HepG2 (cell line): ENCODE data around the gene DDX24. TPM values are rescaled to one million over a fixed set of nuclear protein-coding genes. Genes with fewer than 3 reads are reported as not detected.

Experiments
- BHLHE40 ChIP-seq: IDR thresholded peaks from 2 replicates; pipeline ENCODE4 v1.6.1; 2011; ENCODE audit warnings: low read length, improper control_type of control experiment
- CBX5 ChIP-seq: sonication (generic); formaldehyde crosslinking; IDR thresholded peaks from 2 replicates; pipeline ENCODE4 v1.4.0; 2020; ENCODE audit warnings: missing genetic modification reagents, borderline replicate concordance
- ETV6 ChIP-seq: sonication (generic); formaldehyde crosslinking; conservative IDR thresholded peaks from 2 replicates; pipeline ENCODE4 v1.4.0; 2020; ENCODE audit warnings: missing genetic modification reagents
- FOSL2 ChIP-seq: sonication (generic); formaldehyde crosslinking; IDR thresholded peaks from 2 replicates; pipeline ENCODE4 v1.4.0; 2020; ENCODE audit warnings: missing genetic modification reagents
- HMG20A ChIP-seq: IDR thresholded peaks from 2 replicates; pipeline ENCODE4 v1.6.1; 2016; ENCODE audit warnings: borderline replicate concordance
- IKZF1 ChIP-seq: fragments of 450-650 bp; IDR thresholded peaks from 2 replicates; pipeline ENCODE4 v1.7.1; 2016
- KDM2A ChIP-seq: sonication (generic); formaldehyde crosslinking; IDR thresholded peaks from 2 replicates; pipeline ENCODE4 v1.4.0; 2020; ENCODE audit warnings: low read depth, missing genetic modification reagents, borderline replicate concordance
- KDM5A ChIP-seq: fragments of 200-600 bp; sonication (generic); IDR thresholded peaks from 2 replicates; pipeline ENCODE4 v1.7.0; 2018; ENCODE audit warnings: antibody characterized with exemption, mild to moderate bottlenecking, low read length, borderline replicate concordance
- LCORL ChIP-seq, 2 experiments: fragments of 450-650 bp in 1 of 2; sonication (generic) in 1 of 2; formaldehyde crosslinking in 1 of 2; IDR thresholded peaks; 2 replicates each; pipeline versions ENCODE4 v1.5.0 to v1.6.1; 2017 to 2020; ENCODE audit warnings: antibody characterized with exemption in 1 of 2, missing genetic modification reagents in 1 of 2
- NFIC ChIP-seq: IDR thresholded peaks from 2 replicates; pipeline ENCODE4 v1.6.1; 2012; ENCODE audit warnings: mild to moderate bottlenecking, low read length, inconsistent platforms
- NR2F6 ChIP-seq, 2 experiments: IDR thresholded peaks; 2 replicates each; pipeline ENCODE4 v1.6.1; 2016; ENCODE audit warnings: antibody characterized with exemption in 1 of 2, mild to moderate bottlenecking in 1 of 2
- RXRB ChIP-seq: IDR thresholded peaks from 2 replicates; pipeline ENCODE4 v1.6.1; 2016; ENCODE audit warnings: borderline replicate concordance, missing genetic modification reagents, missing compliant biosample characterization
- SAP130 ChIP-seq: IDR thresholded peaks from 2 replicates; pipeline ENCODE4 v1.6.1; 2016; ENCODE audit warnings: low read depth
- STAG1 ChIP-seq: sonication (generic); formaldehyde crosslinking; IDR thresholded peaks from 2 replicates; pipeline ENCODE4 v1.4.0; 2020; ENCODE audit warnings: missing genetic modification reagents
- TCF7 ChIP-seq: sonication (generic); IDR thresholded peaks from 2 replicates; pipeline ENCODE4 v1.6.1; 2016; ENCODE audit warnings: antibody characterized with exemption, low read depth
- THYN1 ChIP-seq: sonication (generic); formaldehyde crosslinking; IDR thresholded peaks from 2 replicates; pipeline ENCODE4 v1.8.1; 2023; ENCODE audit warnings: low read depth, mild to moderate bottlenecking, moderate library complexity, missing genetic modification reagents, borderline replicate concordance
- TOE1 ChIP-seq: sonication (generic); formaldehyde crosslinking; IDR thresholded peaks from 2 replicates; pipeline ENCODE4 v1.4.0; 2020; ENCODE audit warnings: mild to moderate bottlenecking, missing genetic modification reagents
- ZNF121 ChIP-seq: sonication (generic); formaldehyde crosslinking; IDR thresholded peaks from 2 replicates; pipeline ENCODE4 v1.5.0; 2020; ENCODE audit warnings: mild to moderate bottlenecking, missing genetic modification reagents
- ZNF138 ChIP-seq: sonication (generic); formaldehyde crosslinking; IDR thresholded peaks from 2 replicates; pipeline ENCODE4 v1.5.0; 2020; ENCODE audit warnings: mild to moderate bottlenecking, low read depth, missing genetic modification reagents
- ZNF207 ChIP-seq: fragments of 450-650 bp; IDR thresholded peaks from 2 replicates; pipeline ENCODE4 v1.6.1; 2016; ENCODE audit warnings: antibody characterized with exemption, borderline replicate concordance
- ZNF382 ChIP-seq: sonication (generic); formaldehyde crosslinking; IDR thresholded peaks from 2 replicates; pipeline ENCODE4 v1.5.0; 2020; ENCODE audit warnings: missing genetic modification reagents, mild to moderate bottlenecking, borderline replicate concordance
- ZNF563 ChIP-seq: sonication (generic); formaldehyde crosslinking; IDR thresholded peaks from 2 replicates; pipeline ENCODE4 v1.8.0; 2022; ENCODE audit warnings: mild to moderate bottlenecking, moderate library complexity, missing genetic modification reagents
- ZNF788 ChIP-seq: sonication (generic); formaldehyde crosslinking; IDR thresholded peaks from 2 replicates; pipeline ENCODE4 v1.5.0; 2020; ENCODE audit warnings: mild to moderate bottlenecking, missing genetic modification reagents, borderline replicate concordance
- polyA plus RNA-seq, 8 experiments: library from polyadenylated mRNA; depleted of rRNA in 3 of 8; stranded (reverse) in 7 of 8; unstranded in 1 of 8; fragments of >200 nt; fragmentation: Illumina TruSeq in 4 of 8; extraction: Trizol in 4 of 8; gene quantifications; 2 replicates each; pipeline versions ENCODE4 v1.2.1 to v1.2.3, GENCODE V29; 2011 to 2016; ENCODE audit warnings: low read depth in 4 of 8, missing spikeins in 1 of 8, mixed read lengths in 1 of 8; ENCODE audit not compliant: insufficient read depth in 1 of 8
- total RNA-seq, 5 experiments: library from RNA; depleted of rRNA; stranded (reverse); fragments of >200 nt; fragmentation: Illumina TruSeq; extraction: Trizol; gene quantifications; 2 replicates each; pipeline ENCODE4 v1.2.3, GENCODE V29; 2016; ENCODE audit warnings: low read depth in 1 of 5
- TF ChIP-seq, protein P1 (sequence below): sonication (generic); formaldehyde crosslinking; IDR thresholded peaks from 2 replicates; pipeline ENCODE4 v1.5.0; 2020; ENCODE audit warnings: mild to moderate bottlenecking, missing genetic modification reagents, moderate library complexity
- TF ChIP-seq, protein P2 (sequence below): sonication (generic); formaldehyde crosslinking; IDR thresholded peaks from 2 replicates; pipeline ENCODE4 v1.4.0; 2020; ENCODE audit warnings: missing genetic modification reagents
- TF ChIP-seq, protein P3 (sequence below): sonication (generic); formaldehyde crosslinking; IDR thresholded peaks from 2 replicates; pipeline ENCODE4 v1.8.1; 2023; ENCODE audit warnings: mild to moderate bottlenecking, moderate library complexity, missing genetic modification reagents
- TF ChIP-seq, protein P4 (sequence below): sonication (generic); formaldehyde crosslinking; IDR thresholded peaks from 2 replicates; pipeline ENCODE4 v1.5.0; 2020; ENCODE audit warnings: missing genetic modification reagents

DDX24 gene
- total and polyA plus RNA-seq, 2 of the 13 experiments (the other 11 are each of a cell fraction or from before 2014, with no cell fraction given) = 67.3 to 149 TPM

DNA sequence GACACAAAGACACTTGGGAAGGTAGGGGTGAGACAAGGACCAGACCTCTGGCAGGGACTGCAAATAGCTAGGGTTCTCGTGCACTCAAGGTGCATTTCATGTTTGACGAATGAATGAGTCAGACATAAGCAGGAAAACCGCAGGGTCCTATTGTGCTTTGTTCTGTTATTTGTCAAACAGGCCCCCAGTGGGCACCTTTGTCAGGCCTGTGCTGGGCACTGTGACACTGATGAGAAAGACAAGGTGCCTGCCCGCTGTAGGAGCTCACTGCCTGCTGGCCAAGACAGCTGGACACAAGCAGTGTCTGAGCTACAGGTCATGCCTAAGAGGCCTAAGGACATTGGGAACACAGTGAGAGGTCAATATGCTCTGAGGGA lies 52.6 kb downstream of the DDX24 start (continued):
- TF ChIP-seq HMG20A = peak; percentile 52; the same call in 1 of the 2 replicates
- TF ChIP-seq THYN1 (CRISPR knock-in tag) = no peak
- TF ChIP-seq, protein P1, sequence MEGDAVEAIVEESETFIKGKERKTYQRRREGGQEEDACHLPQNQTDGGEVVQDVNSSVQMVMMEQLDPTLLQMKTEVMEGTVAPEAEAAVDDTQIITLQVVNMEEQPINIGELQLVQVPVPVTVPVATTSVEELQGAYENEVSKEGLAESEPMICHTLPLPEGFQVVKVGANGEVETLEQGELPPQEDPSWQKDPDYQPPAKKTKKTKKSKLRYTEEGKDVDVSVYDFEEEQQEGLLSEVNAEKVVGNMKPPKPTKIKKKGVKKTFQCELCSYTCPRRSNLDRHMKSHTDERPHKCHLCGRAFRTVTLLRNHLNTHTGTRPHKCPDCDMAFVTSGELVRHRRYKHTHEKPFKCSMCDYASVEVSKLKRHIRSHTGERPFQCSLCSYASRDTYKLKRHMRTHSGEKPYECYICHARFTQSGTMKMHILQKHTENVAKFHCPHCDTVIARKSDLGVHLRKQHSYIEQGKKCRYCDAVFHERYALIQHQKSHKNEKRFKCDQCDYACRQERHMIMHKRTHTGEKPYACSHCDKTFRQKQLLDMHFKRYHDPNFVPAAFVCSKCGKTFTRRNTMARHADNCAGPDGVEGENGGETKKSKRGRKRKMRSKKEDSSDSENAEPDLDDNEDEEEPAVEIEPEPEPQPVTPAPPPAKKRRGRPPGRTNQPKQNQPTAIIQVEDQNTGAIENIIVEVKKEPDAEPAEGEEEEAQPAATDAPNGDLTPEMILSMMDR (CRISPR knock-in tag) = peak; percentile 58
- no peak for TF ChIP-seq IKZF1
- no peak for TF ChIP-seq ETV6 (CRISPR knock-in tag)
- no peak for TF ChIP-seq KDM5A
- TF ChIP-seq ZNF138 = no peak
- peak; percentile 83 for TF ChIP-seq SAP130 (CRISPR knock-in tag)
- TF ChIP-seq ZNF382 (CRISPR knock-in tag) = no peak
- TF ChIP-seq, protein P2, sequence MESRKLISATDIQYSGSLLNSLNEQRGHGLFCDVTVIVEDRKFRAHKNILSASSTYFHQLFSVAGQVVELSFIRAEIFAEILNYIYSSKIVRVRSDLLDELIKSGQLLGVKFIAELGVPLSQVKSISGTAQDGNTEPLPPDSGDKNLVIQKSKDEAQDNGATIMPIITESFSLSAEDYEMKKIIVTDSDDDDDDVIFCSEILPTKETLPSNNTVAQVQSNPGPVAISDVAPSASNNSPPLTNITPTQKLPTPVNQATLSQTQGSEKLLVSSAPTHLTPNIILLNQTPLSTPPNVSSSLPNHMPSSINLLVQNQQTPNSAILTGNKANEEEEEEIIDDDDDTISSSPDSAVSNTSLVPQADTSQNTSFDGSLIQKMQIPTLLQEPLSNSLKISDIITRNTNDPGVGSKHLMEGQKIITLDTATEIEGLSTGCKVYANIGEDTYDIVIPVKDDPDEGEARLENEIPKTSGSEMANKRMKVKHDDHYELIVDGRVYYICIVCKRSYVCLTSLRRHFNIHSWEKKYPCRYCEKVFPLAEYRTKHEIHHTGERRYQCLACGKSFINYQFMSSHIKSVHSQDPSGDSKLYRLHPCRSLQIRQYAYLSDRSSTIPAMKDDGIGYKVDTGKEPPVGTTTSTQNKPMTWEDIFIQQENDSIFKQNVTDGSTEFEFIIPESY (CRISPR knock-in tag) = peak; percentile 20; the same call in 1 of the 2 replicates
- peak; percentile 61; the same call in 1 of the 2 replicates for TF ChIP-seq RXRB (CRISPR knock-in tag)
- TF ChIP-seq ZNF563 (CRISPR knock-in tag) = 0 out of 2 replicates have a peak, but pooled peaks have one; percentile 30
- peak; percentile 20; the same call in 1 of the 2 replicates for TF ChIP-seq TCF7
- TF ChIP-seq KDM2A (CRISPR knock-in tag) = 0 out of 2 replicates have a peak, but pooled peaks have one; percentile 35
- no peak for TF ChIP-seq LCORL (IDR thresholded peaks at IDR 0.05)
- peak; percentile 47; the same call in 1 of the 2 replicates for TF ChIP-seq LCORL (CRISPR knock-in tag; IDR thresholded peaks at IDR 0.05)
- 0 out of 2 replicates have a peak, but pooled peaks have one; percentile 21 for TF ChIP-seq NR2F6 (IDR thresholded peaks at IDR 0.05)
- TF ChIP-seq NR2F6 (CRISPR knock-in tag; IDR thresholded peaks at IDR 0.05) = peak; percentile 40; the same call in 1 of the 2 replicates
- TF ChIP-seq, protein P3, sequence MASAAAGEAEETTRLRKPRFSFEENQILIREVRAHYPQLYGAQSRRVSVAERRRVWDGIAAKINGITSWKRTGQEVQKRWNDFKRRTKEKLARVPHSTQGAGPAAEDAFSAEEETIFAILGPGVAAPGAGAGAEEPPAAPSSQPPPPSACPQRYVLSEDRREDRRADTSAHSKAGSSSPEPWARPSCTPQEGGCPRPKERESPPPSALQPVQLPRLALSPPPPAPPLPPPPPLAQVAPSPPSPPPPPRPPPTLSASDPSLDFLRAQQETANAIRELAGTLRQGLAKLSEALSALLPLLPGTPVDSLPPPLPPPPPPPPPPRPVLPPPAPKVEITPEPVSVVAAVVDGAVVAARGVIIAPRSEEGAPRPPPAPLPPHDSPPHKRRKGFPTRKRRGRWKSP (CRISPR knock-in tag) = no peak
- peak; percentile 47 for TF ChIP-seq STAG1 (CRISPR knock-in tag)
- TF ChIP-seq ZNF788 (CRISPR knock-in tag) = no peak
- peak; percentile 37; the same call in 1 of the 2 replicates for TF ChIP-seq BHLHE40
- TF ChIP-seq ZNF207 = no peak
- TF ChIP-seq NFIC = no peak
- TF ChIP-seq ZNF121 (CRISPR knock-in tag) = peak; percentile 75; the same call in 1 of the 2 replicates
- peak; percentile 19; the same call in 1 of the 2 replicates for TF ChIP-seq CBX5 (CRISPR knock-in tag)
- TF ChIP-seq, protein P4, sequence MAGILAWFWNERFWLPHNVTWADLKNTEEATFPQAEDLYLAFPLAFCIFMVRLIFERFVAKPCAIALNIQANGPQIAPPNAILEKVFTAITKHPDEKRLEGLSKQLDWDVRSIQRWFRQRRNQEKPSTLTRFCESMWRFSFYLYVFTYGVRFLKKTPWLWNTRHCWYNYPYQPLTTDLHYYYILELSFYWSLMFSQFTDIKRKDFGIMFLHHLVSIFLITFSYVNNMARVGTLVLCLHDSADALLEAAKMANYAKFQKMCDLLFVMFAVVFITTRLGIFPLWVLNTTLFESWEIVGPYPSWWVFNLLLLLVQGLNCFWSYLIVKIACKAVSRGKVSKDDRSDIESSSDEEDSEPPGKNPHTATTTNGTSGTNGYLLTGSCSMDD (CRISPR knock-in tag) = no peak
- TF ChIP-seq FOSL2 (CRISPR knock-in tag) = peak; percentile 97
- no peak for TF ChIP-seq TOE1 (CRISPR knock-in tag)
